C4-2B (cell line): ENCODE measurements around the gene ROR2.
A peak's percentile ranks its signal among the peaks of the same experiment; 100 is the strongest.

Source experiments
- CTCF ChIP-seq: fragments of 450-650 bp; conservative IDR thresholded peaks from 2 replicates; pipeline ENCODE4 v1.5.1; 2017; ENCODE audit warnings: mild to moderate bottlenecking
- ZFX ChIP-seq: fragments of 450-650 bp; IDR thresholded peaks from 2 replicates; pipeline ENCODE4 v1.6.1; 2017

GRCh38 chr9:91750343-91750742 lies 199.7 kb downstream of the ROR2 start:
- TF ChIP-seq CTCF = peak; percentile 31
- no peak for TF ChIP-seq ZFX
